ENCODE results near the gene MBOAT2. TPM values are rescaled to one million over a fixed set of nuclear protein-coding genes. Genes with fewer than 3 reads are reported as not detected.

Gene MBOAT2
- total and polyA plus RNA-seq, 4 donors = 0.57 to 65.5 (median 3.2) TPM

DNA sequence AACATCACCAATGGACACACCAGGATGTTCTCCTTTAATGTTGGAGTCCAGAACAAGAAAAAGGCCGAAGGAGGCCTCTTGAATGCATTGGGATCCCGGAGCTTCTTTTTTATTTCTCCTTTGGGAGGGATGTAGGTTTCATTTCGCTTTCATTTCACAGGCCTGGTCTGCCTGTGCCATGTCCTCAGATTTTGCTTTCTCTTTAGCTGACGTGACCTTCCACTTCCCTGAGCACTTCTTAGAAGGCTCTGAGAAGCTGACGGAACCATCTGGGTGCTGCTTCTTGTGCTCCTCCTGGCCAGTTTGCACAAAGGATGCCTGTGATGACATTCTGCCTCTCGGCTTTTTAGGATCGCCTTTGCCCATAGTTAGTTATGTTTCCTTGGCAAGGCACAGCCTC lies 15.1 kb upstream of the MBOAT2 start:
- WGBS = 87% methylated on average over 7 of the region's 7 CpGs
- H3K4me3 ChIP-seq (ENCODE audit: low read depth in 1 of 3, low read length in 3 of 3) = no peak overlapping the region
- H3K9ac ChIP-seq (ENCODE audit: low read depth in 1 of 2, low read length in 2 of 2) = no peak overlapping the region
- no peak overlapping the region for H3K27ac ChIP-seq (ENCODE audit: low read depth in 1 of 2, low read length in 2 of 2)
- no peak for DNase-seq (ENCODE audit: low spot score)
- no peaks in the 10 kb centered on the region for H3K27me3 ChIP-seq (ENCODE audit: control insufficient read depth in 4 of 4, insufficient read depth in 4 of 4, low read length in 3 of 4)
- no peaks in the 10 kb centered on the region for H3K36me3 ChIP-seq (ENCODE audit: control insufficient read depth in 4 of 4, insufficient read depth in 3 of 4, low read depth in 1 of 4, low read length in 3 of 4)
- no peaks in the 10 kb centered on the region for H3K9me3 ChIP-seq (ENCODE audit: control insufficient read depth in 4 of 4, low read length in 3 of 4)
- no peaks in the 10 kb centered on the region for H3K4me1 ChIP-seq (ENCODE audit: control insufficient read depth in 4 of 4, insufficient read depth in 4 of 4, low read length in 3 of 4)
- no peak for TF ChIP-seq RXRA (IDR thresholded peaks at IDR 0.05)
- TF ChIP-seq, protein P1, sequence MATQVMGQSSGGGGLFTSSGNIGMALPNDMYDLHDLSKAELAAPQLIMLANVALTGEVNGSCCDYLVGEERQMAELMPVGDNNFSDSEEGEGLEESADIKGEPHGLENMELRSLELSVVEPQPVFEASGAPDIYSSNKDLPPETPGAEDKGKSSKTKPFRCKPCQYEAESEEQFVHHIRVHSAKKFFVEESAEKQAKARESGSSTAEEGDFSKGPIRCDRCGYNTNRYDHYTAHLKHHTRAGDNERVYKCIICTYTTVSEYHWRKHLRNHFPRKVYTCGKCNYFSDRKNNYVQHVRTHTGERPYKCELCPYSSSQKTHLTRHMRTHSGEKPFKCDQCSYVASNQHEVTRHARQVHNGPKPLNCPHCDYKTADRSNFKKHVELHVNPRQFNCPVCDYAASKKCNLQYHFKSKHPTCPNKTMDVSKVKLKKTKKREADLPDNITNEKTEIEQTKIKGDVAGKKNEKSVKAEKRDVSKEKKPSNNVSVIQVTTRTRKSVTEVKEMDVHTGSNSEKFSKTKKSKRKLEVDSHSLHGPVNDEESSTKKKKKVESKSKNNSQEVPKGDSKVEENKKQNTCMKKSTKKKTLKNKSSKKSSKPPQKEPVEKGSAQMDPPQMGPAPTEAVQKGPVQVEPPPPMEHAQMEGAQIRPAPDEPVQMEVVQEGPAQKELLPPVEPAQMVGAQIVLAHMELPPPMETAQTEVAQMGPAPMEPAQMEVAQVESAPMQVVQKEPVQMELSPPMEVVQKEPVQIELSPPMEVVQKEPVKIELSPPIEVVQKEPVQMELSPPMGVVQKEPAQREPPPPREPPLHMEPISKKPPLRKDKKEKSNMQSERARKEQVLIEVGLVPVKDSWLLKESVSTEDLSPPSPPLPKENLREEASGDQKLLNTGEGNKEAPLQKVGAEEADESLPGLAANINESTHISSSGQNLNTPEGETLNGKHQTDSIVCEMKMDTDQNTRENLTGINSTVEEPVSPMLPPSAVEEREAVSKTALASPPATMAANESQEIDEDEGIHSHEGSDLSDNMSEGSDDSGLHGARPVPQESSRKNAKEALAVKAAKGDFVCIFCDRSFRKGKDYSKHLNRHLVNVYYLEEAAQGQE (IDR thresholded peaks at IDR 0.05) = no peak
- TF ChIP-seq NR2F2 (IDR thresholded peaks at IDR 0.05) = no peak
- TF ChIP-seq SP1 (IDR thresholded peaks at IDR 0.05) = no peak
- no peak for TF ChIP-seq CTCF (IDR thresholded peaks at IDR 0.05; ENCODE audit: low read depth, low read length, missing input control)
- TF ChIP-seq FOXA1 (IDR thresholded peaks at IDR 0.05) = no peak
- no peak for TF ChIP-seq HNF4A (conservative IDR thresholded peaks at IDR 0.05)
- TF ChIP-seq RAD21 (IDR thresholded peaks at IDR 0.05) = no peak
- no peak for TF ChIP-seq JUND (IDR thresholded peaks at IDR 0.05)
- no peak for TF ChIP-seq ATF3 (IDR thresholded peaks at IDR 0.05)
- no peak for TF ChIP-seq YY1 (IDR thresholded peaks at IDR 0.05)
- no peak for TF ChIP-seq MAX (IDR thresholded peaks at IDR 0.05)
- TF ChIP-seq FOXA2 (IDR thresholded peaks at IDR 0.05) = no peak

DNA sequence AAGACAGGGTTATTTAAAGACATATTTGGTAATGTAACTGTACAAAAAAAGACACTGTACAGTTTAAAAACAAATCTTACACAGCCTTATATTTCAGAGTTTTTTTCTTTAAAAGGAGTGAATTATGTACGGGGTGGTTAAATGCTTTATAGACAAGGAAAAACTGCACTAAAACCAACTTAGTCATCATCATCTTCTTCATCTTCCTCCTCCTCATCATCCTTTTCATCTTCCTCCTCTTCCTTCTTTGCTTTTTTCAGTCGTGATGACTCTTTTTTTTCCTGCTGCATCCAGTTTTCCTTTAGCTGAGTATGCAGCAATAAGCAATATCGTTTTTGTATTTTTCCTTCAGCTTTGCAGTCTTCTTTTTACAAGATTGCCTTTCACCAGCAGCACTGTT lies 14.6 kb upstream of the MBOAT2 start:
- no peak for DNase-seq (ENCODE audit: low spot score)
- WGBS = 70% methylated on average over 3 of the region's 3 CpGs
- no peak overlapping the region for H3K27ac ChIP-seq (ENCODE audit: low read depth in 1 of 2, low read length in 2 of 2)
- H3K4me1 ChIP-seq (ENCODE audit: control insufficient read depth in 4 of 4, insufficient read depth in 4 of 4, low read length in 3 of 4) = no peaks in the 10 kb centered on the region
- no peaks in the 10 kb centered on the region for H3K9me3 ChIP-seq (ENCODE audit: control insufficient read depth in 4 of 4, low read length in 3 of 4)
- no peaks in the 10 kb centered on the region for H3K27me3 ChIP-seq (ENCODE audit: control insufficient read depth in 4 of 4, insufficient read depth in 4 of 4, low read length in 3 of 4)
- no peak overlapping the region for H3K9ac ChIP-seq (ENCODE audit: low read depth in 1 of 2, low read length in 2 of 2)
- no peak overlapping the region for H3K4me3 ChIP-seq (ENCODE audit: low read depth in 1 of 3, low read length in 3 of 3)
- no peaks in the 10 kb centered on the region for H3K36me3 ChIP-seq (ENCODE audit: control insufficient read depth in 4 of 4, insufficient read depth in 3 of 4, low read depth in 1 of 4, low read length in 3 of 4)
- TF ChIP-seq ZBTB33 (IDR thresholded peaks at IDR 0.05) (no peak), FOXA1 (IDR thresholded peaks at IDR 0.05) (no peak), NR2F2 (IDR thresholded peaks at IDR 0.05) (no peak), YY1 (IDR thresholded peaks at IDR 0.05) (no peak), TAF1 (conservative IDR thresholded peaks at IDR 0.05) (no peak), JUND (IDR thresholded peaks at IDR 0.05) (no peak), FOXA2 (IDR thresholded peaks at IDR 0.05) (no peak), MAX (IDR thresholded peaks at IDR 0.05) (no peak), RXRA (IDR thresholded peaks at IDR 0.05) (no peak), CTCF (IDR thresholded peaks at IDR 0.05; ENCODE audit: low read depth, low read length, missing input control) (no peak), ATF3 (IDR thresholded peaks at IDR 0.05) (no peak), RAD21 (IDR thresholded peaks at IDR 0.05) (no peak), EGR1 (IDR thresholded peaks at IDR 0.05; ENCODE audit: low read depth in 2 of 2) (no peak)
- TF ChIP-seq, protein P1 (IDR thresholded peaks at IDR 0.05) = no peak
